Breast epithelium (tissue), 4 donors: ENCODE measurements around the gene NLRP4. TPM values are rescaled to one million over a fixed set of nuclear protein-coding genes. Genes with fewer than 3 reads are reported as not detected.

Source experiments
- DNase-seq, 2 donors: peaks; one replicate each; pipeline ENCODE4 v3.0.0-alpha.2; 2019; ENCODE audit warnings: low spot score in 2 of 2
- H3K27ac ChIP-seq, 2 donors: fragments of 200-600 bp; sonication (generic) in 1 of 2; one replicate each; pipeline ENCODE4 v1.5.1; 2016 to 2019; ENCODE audit warnings: mild to moderate bottlenecking in 1 of 2
- H3K27me3 ChIP-seq, 2 donors: fragments of 200-600 bp; sonication (generic) in 1 of 2; one replicate each; pipeline versions ENCODE4 v1.5.1 to v1.6.0; 2017 to 2019; ENCODE audit warnings: control low read depth in 1 of 2, mild to moderate bottlenecking in 1 of 2
- H3K36me3 ChIP-seq: fragments of 200-600 bp; one replicate; pipeline ENCODE4 v1.5.1; 2019
- H3K4me1 ChIP-seq, 2 donors: fragments of 200-600 bp; sonication (generic); one replicate each; pipeline ENCODE4 v1.5.1; 2016 to 2019; ENCODE audit warnings: control low read depth in 1 of 2
- H3K4me3 ChIP-seq, 3 donors: fragments of 200-600 bp; sonication (generic); 1 replicate in 2 of 3; 2 replicates in 1 of 3; pipeline ENCODE4 v1.5.1; 2016 to 2019; ENCODE audit warnings: mild to moderate bottlenecking in 3 of 3, moderate library complexity in 2 of 3
- H3K9me3 ChIP-seq, 2 donors: fragments of 200-600 bp; sonication (generic) in 1 of 2; one replicate each; pipeline ENCODE4 v1.5.1; 2016 to 2019; ENCODE audit warnings: control low read depth in 1 of 2
- POLR2A ChIP-seq: fragments of 450-650 bp; IDR thresholded peaks from one replicate; pipeline ENCODE4 v1.6.1; 2016; ENCODE audit warnings: antibody characterized with exemption, mild to moderate bottlenecking, moderate library complexity
- POLR2AphosphoS5 ChIP-seq, 3 donors: sonication (generic); formaldehyde crosslinking; IDR thresholded peaks; one replicate each; pipeline ENCODE4 v1.6.1; 2017; ENCODE audit warnings: antibody characterized with exemption in 3 of 3
- intact Hi-C: fragments of 100-400 bp; cut with DNase I; formaldehyde crosslinking; loops from one replicate; pipeline ENCODE4 v1.15.1; 2023; ENCODE audit warnings: low total_unique reads
- total RNA-seq, 3 donors: library from RNA; depleted of rRNA; stranded (reverse); fragments of >200 nt; gene quantifications; one replicate each; pipeline ENCODE4 v1.1.0, GENCODE V29; 2016
- TF ChIP-seq, protein P1 (sequence below), 3 donors: fragments of 450-650 bp; IDR thresholded peaks; one replicate each; pipeline ENCODE4 v1.5.1; 2016 to 2017; ENCODE audit warnings: antibody characterized with exemption in 3 of 3, mild to moderate bottlenecking in 3 of 3, moderate library complexity in 3 of 3

NLRP4 gene
- total RNA-seq, 3 donors from 2014 or later: not detected

DNA sequence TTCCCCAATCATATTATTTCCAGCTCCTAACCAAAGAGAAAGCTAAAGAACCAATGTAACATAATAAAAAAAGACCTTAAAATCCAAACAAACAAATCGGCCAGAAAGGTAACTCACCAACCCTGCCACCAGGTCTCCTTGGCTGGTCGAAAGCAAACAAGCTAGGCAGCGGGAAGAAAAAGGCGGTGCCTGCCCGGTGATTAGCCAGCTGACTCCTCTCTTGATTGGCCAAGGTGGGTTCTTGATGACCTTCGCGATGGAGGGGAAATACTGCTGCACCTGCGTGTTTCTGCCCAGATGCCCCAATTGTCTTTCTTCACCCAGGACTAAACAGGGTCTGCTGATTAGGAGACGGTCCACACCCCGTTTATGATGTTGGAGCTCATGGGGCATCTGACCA is 4.5 kb upstream of the NLRP4 start, which contains the start of gene NLRP11:
NLRP11 (minus strand) TSS at position 154 of the 400 bp plus-strand sequence. CDS start 13,825 bp downstream, outside the sequence.
- Histone ChIP-seq H3K27me3 (no peaks in the 10 kb centered on the region), H3K36me3 (no peaks in the 10 kb centered on the region), H3K27ac (no peak within 1 kb of the TSS), H3K4me1 (no peaks in the 10 kb centered on the region), H3K4me3 (no peak within 1 kb of the TSS), H3K9me3 (no peaks in the 10 kb centered on the region)
- TF ChIP-seq POLR2AphosphoS5 (IDR thresholded peaks at IDR 0.05) (no peak), POLR2A (no peak)
- TF ChIP-seq, protein P1, sequence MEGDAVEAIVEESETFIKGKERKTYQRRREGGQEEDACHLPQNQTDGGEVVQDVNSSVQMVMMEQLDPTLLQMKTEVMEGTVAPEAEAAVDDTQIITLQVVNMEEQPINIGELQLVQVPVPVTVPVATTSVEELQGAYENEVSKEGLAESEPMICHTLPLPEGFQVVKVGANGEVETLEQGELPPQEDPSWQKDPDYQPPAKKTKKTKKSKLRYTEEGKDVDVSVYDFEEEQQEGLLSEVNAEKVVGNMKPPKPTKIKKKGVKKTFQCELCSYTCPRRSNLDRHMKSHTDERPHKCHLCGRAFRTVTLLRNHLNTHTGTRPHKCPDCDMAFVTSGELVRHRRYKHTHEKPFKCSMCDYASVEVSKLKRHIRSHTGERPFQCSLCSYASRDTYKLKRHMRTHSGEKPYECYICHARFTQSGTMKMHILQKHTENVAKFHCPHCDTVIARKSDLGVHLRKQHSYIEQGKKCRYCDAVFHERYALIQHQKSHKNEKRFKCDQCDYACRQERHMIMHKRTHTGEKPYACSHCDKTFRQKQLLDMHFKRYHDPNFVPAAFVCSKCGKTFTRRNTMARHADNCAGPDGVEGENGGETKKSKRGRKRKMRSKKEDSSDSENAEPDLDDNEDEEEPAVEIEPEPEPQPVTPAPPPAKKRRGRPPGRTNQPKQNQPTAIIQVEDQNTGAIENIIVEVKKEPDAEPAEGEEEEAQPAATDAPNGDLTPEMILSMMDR (IDR thresholded peaks at IDR 0.05): no peak
- DNase-seq: no peak
- intact Hi-C loops: no loop called here

DNA sequence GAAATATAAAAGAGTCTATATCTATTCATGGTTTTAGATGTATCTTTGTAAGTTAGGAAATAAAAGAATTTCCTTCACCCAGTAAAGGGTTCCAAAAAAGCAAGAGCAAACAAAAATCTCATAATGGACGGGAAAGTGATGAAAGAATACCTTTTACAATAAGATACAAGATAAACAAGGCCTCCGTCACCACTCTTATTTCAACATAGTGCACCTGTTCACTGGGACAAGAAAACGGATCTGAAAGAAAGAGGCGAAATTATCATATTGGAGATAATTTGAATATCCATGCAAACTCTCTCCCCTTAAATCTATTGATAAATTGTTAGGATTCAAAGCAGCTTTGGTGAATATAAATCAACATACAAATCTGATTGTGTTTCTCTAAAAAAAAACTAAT is 3.7 kb upstream of the NLRP4 start:
- Histone ChIP-seq H3K36me3 (no peaks in the 10 kb centered on the region), H3K27ac (no peak overlapping the region), H3K4me3 (no peak overlapping the region), H3K9me3 (no peaks in the 10 kb centered on the region), H3K27me3 (no peaks in the 10 kb centered on the region), H3K4me1 (no peaks in the 10 kb centered on the region)
- no peak for TF ChIP-seq POLR2A
- no peak for TF ChIP-seq POLR2AphosphoS5 (IDR thresholded peaks at IDR 0.05)
- TF ChIP-seq, protein P1 (IDR thresholded peaks at IDR 0.05): no peak
- intact Hi-C loops: no loop called here
- no peak for DNase-seq

DNA sequence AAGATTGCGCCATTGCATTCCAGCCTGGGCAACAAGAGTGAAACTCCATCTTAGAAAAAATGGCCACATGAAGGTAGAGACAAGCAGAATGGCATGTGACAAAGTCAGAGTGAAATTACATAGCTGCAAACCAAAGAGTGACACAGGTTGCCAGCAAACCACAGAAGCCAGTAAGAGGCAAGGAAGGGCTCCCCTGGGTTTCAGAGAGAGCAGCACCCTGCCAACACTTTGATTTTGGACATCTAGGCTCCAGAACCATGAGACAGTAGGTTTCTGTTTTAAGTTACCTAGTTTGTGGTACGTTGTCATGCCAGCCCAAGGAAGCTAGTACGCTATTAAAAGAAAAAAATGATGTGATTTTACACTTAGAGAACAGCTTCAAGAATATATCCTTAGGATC is 1.9 kb downstream of the NLRP4 start:
- DNase-seq: no peak
- Histone ChIP-seq H3K4me3 (no peak overlapping the region), H3K27ac (no peak overlapping the region), H3K36me3 (no peaks in the 10 kb centered on the region), H3K9me3 (peaks cover 5 to 10% of the 10 kb centered on the region in 2 donors), H3K27me3 (no peaks in the 10 kb centered on the region), H3K4me1 (no peaks in the 10 kb centered on the region)
- intact Hi-C loops: no loop called here
- TF ChIP-seq POLR2A (no peak), POLR2AphosphoS5 (IDR thresholded peaks at IDR 0.05) (no peak)
- TF ChIP-seq, protein P1 (IDR thresholded peaks at IDR 0.05): no peak

DNA sequence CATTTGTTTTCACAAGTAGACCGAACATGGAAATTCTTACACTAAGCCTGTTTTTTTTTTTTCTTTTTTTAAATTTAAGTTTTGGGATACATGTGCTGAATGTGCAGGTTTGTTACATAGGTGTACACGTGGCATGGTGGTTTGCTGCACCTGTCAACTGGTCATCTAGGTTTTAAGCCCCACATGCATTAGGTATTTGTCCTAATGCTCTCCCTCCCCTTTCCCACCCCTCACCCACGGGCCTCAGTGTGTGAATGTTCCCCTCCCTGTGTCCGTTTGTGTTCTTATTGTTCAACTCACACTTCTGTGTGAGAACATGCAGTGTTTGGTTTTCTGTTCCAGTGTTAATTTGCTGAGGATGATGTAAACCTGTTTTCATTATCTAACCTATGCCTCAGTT is 2.6 kb downstream of the NLRP4 start:
- no peak overlapping the region for H3K27ac ChIP-seq
- H3K4me1 ChIP-seq: no peaks in the 10 kb centered on the region
- TF ChIP-seq, protein P1 (IDR thresholded peaks at IDR 0.05): no peak
- TF ChIP-seq POLR2A: no peak
- TF ChIP-seq POLR2AphosphoS5 (IDR thresholded peaks at IDR 0.05): no peak
- no peak for DNase-seq
- intact Hi-C loops: no loop called here
- H3K4me3 ChIP-seq: no peak overlapping the region
- H3K9me3 ChIP-seq: peaks cover 5 to 10% of the 10 kb centered on the region in 2 donors
- no peaks in the 10 kb centered on the region for H3K27me3 ChIP-seq
- no peaks in the 10 kb centered on the region for H3K36me3 ChIP-seq

DNA sequence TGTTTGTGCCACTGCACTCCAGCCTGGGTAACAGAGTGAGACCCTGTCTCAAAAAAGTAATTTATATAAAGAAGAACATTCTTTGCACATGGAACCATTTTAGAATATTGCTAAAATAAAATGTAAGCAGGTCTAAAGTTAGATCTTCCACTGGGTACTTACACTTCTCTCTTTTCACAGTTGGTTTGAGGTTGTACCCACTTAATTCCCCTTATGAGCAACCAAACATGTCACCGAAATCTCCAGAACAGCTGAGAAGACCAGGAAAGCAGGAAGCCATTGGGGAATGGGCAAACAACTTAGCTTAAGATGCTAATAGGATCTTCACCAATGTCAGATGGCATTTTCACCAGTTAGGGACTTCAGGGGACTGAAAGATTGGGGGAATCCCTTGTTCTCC is 18.8 kb downstream of the NLRP4 start:
- H3K4me1 ChIP-seq: no peaks in the 10 kb centered on the region
- no peaks in the 10 kb centered on the region for H3K27me3 ChIP-seq
- no peaks in the 10 kb centered on the region for H3K36me3 ChIP-seq
- TF ChIP-seq POLR2AphosphoS5 (IDR thresholded peaks at IDR 0.05) (no peak), POLR2A (no peak)
- TF ChIP-seq, protein P1 (IDR thresholded peaks at IDR 0.05): no peak
- DNase-seq: no peak
- intact Hi-C loops: no loop called here
- no peaks in the 10 kb centered on the region for H3K9me3 ChIP-seq
- H3K27ac ChIP-seq: no peak overlapping the region
- H3K4me3 ChIP-seq: no peak overlapping the region
